ENCODE measurements around the gene PRKG2.

PRKG2 gene

DNA sequence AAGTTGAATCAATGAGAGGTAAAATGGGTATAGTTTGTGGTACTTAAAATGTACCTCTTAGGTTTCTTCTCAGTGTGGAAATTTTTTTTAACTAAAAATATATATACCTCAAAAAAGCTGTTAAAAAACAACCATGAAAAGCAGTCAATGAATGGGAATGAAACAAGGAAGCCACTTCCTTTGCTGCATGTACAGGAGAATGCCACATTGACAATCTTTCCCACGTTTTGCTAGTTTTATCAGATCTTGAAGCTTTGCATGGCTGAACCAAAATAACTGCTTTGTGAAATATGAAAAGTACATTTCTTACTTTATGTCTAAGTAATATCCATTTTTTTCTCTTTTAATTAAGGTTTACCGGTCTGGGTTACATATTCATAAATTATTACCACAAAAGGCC, 71.8 kb downstream of the PRKG2 start:
- Histone ChIP-seq H3K9me3 (no peaks in the 10 kb centered on the region), H3K36me3 (no peaks in the 10 kb centered on the region), H3K4me1 (no peaks in the 10 kb centered on the region), H3K27me3 (no peaks in the 10 kb centered on the region), H3K4me3 (ENCODE audit: low read depth, low read length) (no peak overlapping the region)
- no peak for DNase-seq
- TF ChIP-seq, protein P1, sequence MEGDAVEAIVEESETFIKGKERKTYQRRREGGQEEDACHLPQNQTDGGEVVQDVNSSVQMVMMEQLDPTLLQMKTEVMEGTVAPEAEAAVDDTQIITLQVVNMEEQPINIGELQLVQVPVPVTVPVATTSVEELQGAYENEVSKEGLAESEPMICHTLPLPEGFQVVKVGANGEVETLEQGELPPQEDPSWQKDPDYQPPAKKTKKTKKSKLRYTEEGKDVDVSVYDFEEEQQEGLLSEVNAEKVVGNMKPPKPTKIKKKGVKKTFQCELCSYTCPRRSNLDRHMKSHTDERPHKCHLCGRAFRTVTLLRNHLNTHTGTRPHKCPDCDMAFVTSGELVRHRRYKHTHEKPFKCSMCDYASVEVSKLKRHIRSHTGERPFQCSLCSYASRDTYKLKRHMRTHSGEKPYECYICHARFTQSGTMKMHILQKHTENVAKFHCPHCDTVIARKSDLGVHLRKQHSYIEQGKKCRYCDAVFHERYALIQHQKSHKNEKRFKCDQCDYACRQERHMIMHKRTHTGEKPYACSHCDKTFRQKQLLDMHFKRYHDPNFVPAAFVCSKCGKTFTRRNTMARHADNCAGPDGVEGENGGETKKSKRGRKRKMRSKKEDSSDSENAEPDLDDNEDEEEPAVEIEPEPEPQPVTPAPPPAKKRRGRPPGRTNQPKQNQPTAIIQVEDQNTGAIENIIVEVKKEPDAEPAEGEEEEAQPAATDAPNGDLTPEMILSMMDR (IDR thresholded peaks at IDR 0.05; ENCODE audit: low read depth, low read length), result no peak

DNA sequence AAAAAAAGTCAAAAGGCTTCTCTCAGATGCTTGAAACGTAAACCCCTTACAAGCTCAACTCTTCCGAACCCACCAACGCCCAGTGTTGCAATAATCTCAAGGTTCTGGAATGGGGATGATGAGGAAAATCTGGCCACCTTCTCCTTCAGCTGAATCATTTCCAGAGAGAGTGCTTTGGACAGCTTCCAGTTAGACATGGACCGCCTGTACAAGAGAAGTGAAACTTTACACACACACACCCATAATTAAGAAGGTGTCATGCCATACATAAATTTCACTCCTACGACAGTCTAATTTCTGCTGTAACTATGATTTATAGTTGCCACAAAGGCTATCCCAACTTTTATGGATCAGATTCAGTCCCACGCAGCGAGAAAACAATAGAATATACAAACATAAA, 72.3 kb downstream of the PRKG2 start:
- Histone ChIP-seq H3K36me3 (no peaks in the 10 kb centered on the region), H3K9me3 (no peaks in the 10 kb centered on the region), H3K4me1 (no peaks in the 10 kb centered on the region), H3K4me3 (ENCODE audit: low read depth, low read length) (no peak overlapping the region), H3K27me3 (no peaks in the 10 kb centered on the region)
- DNase-seq, result no peak
- TF ChIP-seq, protein P1 (IDR thresholded peaks at IDR 0.05; ENCODE audit: low read depth, low read length), result no peak

DNA sequence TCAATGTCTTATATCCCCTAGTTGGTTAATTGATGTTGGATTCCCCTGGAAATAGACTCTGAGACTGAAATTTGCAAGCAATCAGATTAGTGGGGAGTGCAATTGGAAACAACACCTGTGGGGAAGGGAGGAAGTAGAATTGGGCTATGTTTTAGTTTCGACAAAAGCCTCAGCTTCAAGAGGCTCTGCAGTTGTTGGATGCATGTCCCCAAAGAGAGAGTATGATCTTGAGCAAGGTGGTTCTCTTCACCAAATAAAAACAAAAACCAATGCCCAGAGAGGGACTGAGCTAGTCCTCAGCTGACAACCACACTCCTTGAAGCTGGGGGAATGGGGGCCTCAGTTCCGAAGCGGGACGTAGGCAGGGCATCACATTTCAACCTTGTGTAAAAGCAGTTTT, 77.1 kb downstream of the PRKG2 start:
- H3K36me3 ChIP-seq, result no peaks in the 10 kb centered on the region
- no peaks in the 10 kb centered on the region for H3K4me1 ChIP-seq
- H3K4me3 ChIP-seq (ENCODE audit: low read depth, low read length), result no peak overlapping the region
- TF ChIP-seq, protein P1 (IDR thresholded peaks at IDR 0.05; ENCODE audit: low read depth, low read length), result no peak
- H3K27me3 ChIP-seq, result no peaks in the 10 kb centered on the region
- H3K9me3 ChIP-seq, result no peaks in the 10 kb centered on the region
- DNase-seq, result no peak

DNA sequence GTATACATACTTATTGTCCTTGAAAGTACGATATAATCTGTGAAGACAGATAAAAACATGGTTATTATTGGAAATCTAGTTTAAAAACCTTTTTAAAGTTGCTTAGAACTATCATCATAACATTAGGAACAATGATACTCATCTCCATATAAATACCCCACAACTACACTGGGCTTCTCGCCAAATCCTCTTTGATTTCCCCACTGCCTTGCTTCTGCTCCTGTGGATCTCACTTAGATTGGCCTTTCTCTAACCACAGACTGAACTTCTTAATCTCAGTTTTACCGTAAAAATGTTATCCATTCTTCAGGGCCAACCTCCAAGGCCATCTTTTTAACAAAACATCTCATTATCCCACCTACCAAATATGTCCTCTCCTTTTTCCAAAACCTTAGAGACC, 77.6 kb downstream of the PRKG2 start:
- no peak for DNase-seq
- Histone ChIP-seq H3K9me3 (no peaks in the 10 kb centered on the region), H3K27me3 (no peaks in the 10 kb centered on the region), H3K4me3 (ENCODE audit: low read depth, low read length) (no peak overlapping the region), H3K36me3 (no peaks in the 10 kb centered on the region), H3K4me1 (no peaks in the 10 kb centered on the region)
- TF ChIP-seq, protein P1 (IDR thresholded peaks at IDR 0.05; ENCODE audit: low read depth, low read length), result no peak

DNA sequence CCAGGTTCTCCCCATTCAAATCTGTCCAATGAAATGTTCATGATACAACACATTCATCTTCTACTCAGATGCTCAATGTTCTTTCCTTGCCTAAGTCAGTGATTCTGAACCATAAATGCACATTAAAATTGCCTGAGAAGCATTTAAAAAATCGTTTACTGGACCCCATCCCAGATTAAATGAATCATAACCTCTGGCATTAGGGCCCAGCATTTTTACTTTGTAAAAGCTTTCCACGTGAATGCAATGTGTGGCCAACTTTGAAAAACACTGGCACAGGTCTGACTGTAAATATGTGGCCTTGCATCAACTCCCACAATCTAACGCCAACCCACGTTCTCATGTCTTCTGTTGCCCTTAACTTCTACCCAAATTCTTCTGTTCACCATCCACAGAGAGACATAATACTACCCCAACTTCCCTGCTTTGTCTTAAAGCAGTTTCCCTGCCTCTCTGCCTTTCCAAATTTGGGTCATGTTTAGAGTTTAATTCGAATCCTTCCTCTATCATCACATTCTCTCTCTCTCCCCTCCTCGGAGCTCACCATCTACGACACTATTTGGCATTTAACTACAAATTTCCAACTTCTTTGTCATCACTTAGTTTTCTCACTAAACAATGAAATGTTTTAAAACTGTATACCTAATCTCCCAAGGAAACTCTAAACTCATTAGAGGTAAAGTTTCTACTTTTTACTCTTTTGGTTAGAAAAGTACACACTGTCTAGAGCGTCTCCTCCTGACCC, 78.7 kb downstream of the PRKG2 start:
- H3K27me3 ChIP-seq, result no peaks in the 10 kb centered on the region
- H3K4me3 ChIP-seq (ENCODE audit: low read depth, low read length), result no peak overlapping the region
- TF ChIP-seq, protein P1 (IDR thresholded peaks at IDR 0.05; ENCODE audit: low read depth, low read length), result no peak
- no peak for DNase-seq
- no peaks in the 10 kb centered on the region for H3K36me3 ChIP-seq
- no peaks in the 10 kb centered on the region for H3K4me1 ChIP-seq
- H3K9me3 ChIP-seq, result no peaks in the 10 kb centered on the region

DNA sequence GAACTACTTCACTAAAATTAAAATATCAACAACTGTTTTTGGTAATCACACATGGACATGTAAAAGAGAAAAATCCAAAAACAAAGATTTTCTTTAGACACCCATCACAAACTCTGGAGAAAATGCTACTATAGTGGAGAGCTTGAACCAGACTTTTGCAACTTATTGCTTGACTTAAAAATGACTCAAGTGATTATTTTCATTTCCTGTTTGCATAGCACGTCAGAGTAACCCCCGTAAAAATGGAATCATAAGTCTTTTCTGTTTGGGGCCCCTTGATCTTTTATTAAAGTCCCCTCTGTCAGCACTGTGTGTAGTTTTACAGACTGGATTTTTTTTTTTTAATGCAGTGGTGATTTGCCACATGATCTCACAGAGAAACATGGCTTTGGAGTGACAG, 79.5 kb downstream of the PRKG2 start:
- H3K9me3 ChIP-seq, result no peaks in the 10 kb centered on the region
- DNase-seq, result no peak
- H3K36me3 ChIP-seq, result no peaks in the 10 kb centered on the region
- TF ChIP-seq, protein P1 (IDR thresholded peaks at IDR 0.05; ENCODE audit: low read depth, low read length), result no peak
- H3K4me1 ChIP-seq, result no peaks in the 10 kb centered on the region
- no peaks in the 10 kb centered on the region for H3K27me3 ChIP-seq
- H3K4me3 ChIP-seq (ENCODE audit: low read depth, low read length), result no peak overlapping the region
